Lower leg skin (tissue), 4 donors: ENCODE results near the gene RGS9. TPM values are rescaled to one million over a fixed set of nuclear protein-coding genes. Genes with fewer than 3 reads are reported as not detected.

ENCODE experiments used
- DNase-seq, 2 donors: peaks; one replicate each; pipeline ENCODE4 v3.0.0-alpha.2; 2019; ENCODE audit warnings: low spot score in 2 of 2
- H3K4me3 ChIP-seq: fragments of 200-600 bp; sonication (generic); 2 replicates; pipeline ENCODE4 v1.5.1; 2017; ENCODE audit warnings: mild to moderate bottlenecking, low read depth; ENCODE audit not compliant: poor library complexity, severe bottlenecking
- CTCF ChIP-seq, 3 donors: fragments of 450-650 bp; IDR thresholded peaks; one replicate each; pipeline ENCODE4 v1.5.1; 2016; ENCODE audit warnings: antibody characterized with exemption in 3 of 3, mild to moderate bottlenecking in 3 of 3, moderate library complexity in 2 of 3
- POLR2A ChIP-seq, 2 donors: fragments of 450-650 bp; IDR thresholded peaks; one replicate each; pipeline ENCODE4 v1.6.1; 2016 to 2017; ENCODE audit warnings: antibody characterized with exemption in 2 of 2, mild to moderate bottlenecking in 1 of 2, moderate library complexity in 1 of 2
- WGBS, 2 donors: methylation state at CpG; one replicate each; pipeline ENCODE4 v1.1.5; 2018; 5-methylcytosine and 5-hydroxymethylcytosine counted together
- intact Hi-C: fragments of 100-400 bp; cut with DNase I; formaldehyde crosslinking; loops from one replicate; pipeline ENCODE4 v1.15.0; 2023; ENCODE audit warnings: low total_unique reads
- total RNA-seq, 4 donors: library from RNA; depleted of rRNA; stranded (reverse); fragments of >200 nt; gene quantifications; one replicate each; pipeline ENCODE4 v1.1.0, GENCODE V29; 2016

Gene RGS9
- total RNA-seq, 4 donors from 2014 or later, result 1.4 to 8.9 (median 4.6) TPM

DNA sequence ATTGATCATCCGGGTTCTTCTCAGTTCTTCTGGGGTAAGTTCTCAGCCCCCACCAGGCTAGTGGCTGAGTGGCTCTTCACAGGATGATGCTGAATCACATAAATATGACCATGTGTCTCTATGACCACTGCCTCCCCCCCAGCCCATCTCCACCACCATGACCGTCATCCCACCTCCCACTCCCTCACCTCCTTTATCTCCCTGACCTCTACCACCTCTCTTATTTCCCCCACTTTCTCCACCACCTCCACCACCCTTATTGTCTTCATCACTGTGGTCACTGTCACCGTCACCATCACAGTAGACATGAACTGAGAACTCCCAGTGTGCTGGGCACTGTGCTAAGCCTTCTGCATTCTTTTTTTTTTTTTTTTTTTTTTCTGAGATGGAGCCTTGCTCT is 32.5 kb downstream of the RGS9 start:
- TF ChIP-seq POLR2A (IDR thresholded peaks at IDR 0.05) (no peak), CTCF (IDR thresholded peaks at IDR 0.05) (no peak)
- intact Hi-C loops, result no loop called here
- H3K4me3 ChIP-seq, result no peak overlapping the region
- WGBS, 2 donors, result 95 to 96% methylated on average over 3 of the region's 3 CpGs
- no peak for DNase-seq

DNA sequence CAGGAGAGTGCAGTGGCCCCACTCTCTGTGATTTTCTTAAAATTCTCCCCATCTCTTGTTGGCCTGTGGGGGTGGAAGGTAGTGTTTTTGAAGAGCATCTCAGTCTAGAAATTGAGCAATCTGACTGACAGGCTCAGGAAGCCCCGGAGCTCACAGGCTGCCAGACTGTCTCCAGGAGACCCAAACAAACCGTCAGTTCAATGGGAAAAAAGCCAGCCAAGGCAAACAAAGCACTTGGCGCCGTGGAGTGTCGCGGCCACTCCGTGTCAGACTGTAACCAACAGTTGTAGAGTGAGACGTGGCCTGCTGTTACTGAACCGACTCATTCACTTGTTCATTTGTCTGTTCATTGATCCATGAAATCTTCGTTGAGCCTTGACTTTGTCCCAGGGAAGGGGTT is 33.7 kb downstream of the RGS9 start:
- intact Hi-C loops, result no loop called here
- no peak overlapping the region for H3K4me3 ChIP-seq
- DNase-seq, result no peak
- 52 to 57% methylated on average over 10 of the region's 10 CpGs for WGBS, 2 donors
- TF ChIP-seq POLR2A (IDR thresholded peaks at IDR 0.05) (no peak), CTCF (IDR thresholded peaks at IDR 0.05) (no peak)

DNA sequence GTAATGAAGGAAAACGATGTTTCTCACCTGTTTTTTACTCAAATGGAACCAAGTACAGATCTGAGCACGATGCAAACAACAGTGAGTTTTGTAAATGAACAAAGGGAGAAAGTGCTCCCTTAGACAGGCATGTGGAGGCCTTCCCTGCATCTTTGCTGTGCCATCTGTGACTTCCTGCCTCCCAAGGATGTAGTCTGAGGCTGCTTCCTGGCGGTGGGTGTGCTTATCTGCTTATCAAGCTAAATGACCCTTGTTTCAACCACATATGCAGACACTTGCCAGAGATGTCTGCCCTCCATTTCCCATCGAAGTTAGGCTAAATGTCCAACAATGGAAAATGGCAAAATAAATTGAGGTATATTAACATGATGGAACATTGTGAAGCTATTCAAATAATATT is 34.6 kb downstream of the RGS9 start:
- intact Hi-C loops, result no loop called here
- no peak overlapping the region for H3K4me3 ChIP-seq
- TF ChIP-seq POLR2A (IDR thresholded peaks at IDR 0.05), result no peak
- TF ChIP-seq CTCF (IDR thresholded peaks at IDR 0.05), result no peak
- WGBS, 2 donors, result 73 to 77% methylated on average over 4 of the region's 4 CpGs
- no peak for DNase-seq

DNA sequence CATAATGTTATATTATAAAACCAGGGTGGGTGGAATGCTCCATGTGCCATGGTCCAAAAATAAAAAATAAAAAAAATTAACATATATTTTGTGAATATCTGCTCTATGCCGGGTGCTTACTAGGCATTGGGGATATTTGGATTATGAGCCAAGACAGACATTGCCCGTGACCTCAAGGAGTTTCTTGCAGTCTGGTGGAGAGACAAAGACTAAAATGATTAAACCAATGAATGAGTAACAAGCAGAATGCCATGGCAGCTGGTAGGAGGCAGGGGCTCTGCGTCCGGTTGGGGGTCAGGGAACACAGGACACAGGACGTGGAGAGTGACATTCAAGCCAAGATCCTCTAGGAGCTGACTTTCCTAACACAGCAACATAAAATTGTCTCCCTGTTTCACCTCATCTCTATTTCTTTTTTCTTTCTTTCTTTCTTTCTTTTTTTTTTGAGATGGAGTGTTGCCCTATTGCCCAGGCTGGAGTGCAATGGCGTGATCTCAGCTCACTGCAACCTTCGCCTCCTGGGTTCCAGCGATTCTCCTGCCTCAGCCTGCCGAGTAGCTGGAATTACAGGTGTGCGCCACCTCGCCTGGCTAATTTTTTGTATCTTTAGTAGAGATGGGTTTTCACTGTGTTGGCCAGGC is 35.4 kb downstream of the RGS9 start:
- TF ChIP-seq CTCF (IDR thresholded peaks at IDR 0.05) (no peak), POLR2A (IDR thresholded peaks at IDR 0.05) (no peak)
- intact Hi-C loops, result no loop called here
- WGBS, 2 donors, result 93 to 96% methylated on average over 11 of the region's 11 CpGs

DNA sequence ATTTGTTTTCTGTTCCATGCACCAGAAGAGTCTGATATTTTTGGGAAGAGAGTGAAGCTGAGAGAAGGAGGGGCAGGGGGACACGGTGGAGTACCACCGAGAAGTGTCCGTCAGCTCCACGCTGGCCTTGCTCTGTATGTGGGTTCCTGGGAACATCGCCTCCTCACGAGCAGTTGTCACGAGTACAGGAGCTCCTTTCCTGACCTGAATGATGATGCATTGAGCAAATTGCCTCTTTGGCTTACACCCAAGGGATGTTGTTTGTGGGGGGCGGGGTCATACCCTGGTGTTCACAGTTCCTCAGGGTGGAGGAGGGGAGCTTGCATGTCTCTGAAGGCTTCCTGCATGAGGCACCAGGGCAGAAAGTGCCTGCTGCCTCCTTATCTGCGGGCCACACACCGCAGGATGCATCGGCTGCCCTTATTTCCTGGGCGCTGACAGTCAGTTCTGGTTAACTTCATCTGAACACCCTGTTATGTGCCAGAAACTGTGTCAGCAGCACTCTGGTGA is 36.2 kb downstream of the RGS9 start:
- 57 to 63% methylated on average over 12 of the region's 12 CpGs for WGBS, 2 donors
- intact Hi-C loops, result no loop called here
- H3K4me3 ChIP-seq, result no peak overlapping the region
- peak in 1 of 2 donors; percentile 20 for DNase-seq
- TF ChIP-seq CTCF (IDR thresholded peaks at IDR 0.05) (no peak), POLR2A (IDR thresholded peaks at IDR 0.05) (no peak)

More for the DNA sequence above, 35.4 kb downstream of the RGS9 start:
- no peak overlapping the region for H3K4me3 ChIP-seq
- DNase-seq, result no peak
